B cell (primary cell): ENCODE results near the gene MBNL1.

Experiments
- EZH2 ChIP-seq: IDR thresholded peaks from 2 replicates; pipeline ENCODE4 v1.6.1; 2012; ENCODE audit warnings: borderline replicate concordance, low read depth, mild to moderate bottlenecking, moderate library complexity, low read length; ENCODE audit not compliant: insufficient read depth, poor library complexity, severe bottlenecking
- TF ChIP-seq, protein P1 (sequence below): fragments of 200-600 bp; IDR thresholded peaks from one replicate; pipeline ENCODE4 v1.8.0; 2022; ENCODE audit warnings: antibody characterized with exemption, mild to moderate bottlenecking

GRCh38 chr3:152300029-152300731 is 31.5 kb downstream of the MBNL1 start:
- TF ChIP-seq, protein P1, sequence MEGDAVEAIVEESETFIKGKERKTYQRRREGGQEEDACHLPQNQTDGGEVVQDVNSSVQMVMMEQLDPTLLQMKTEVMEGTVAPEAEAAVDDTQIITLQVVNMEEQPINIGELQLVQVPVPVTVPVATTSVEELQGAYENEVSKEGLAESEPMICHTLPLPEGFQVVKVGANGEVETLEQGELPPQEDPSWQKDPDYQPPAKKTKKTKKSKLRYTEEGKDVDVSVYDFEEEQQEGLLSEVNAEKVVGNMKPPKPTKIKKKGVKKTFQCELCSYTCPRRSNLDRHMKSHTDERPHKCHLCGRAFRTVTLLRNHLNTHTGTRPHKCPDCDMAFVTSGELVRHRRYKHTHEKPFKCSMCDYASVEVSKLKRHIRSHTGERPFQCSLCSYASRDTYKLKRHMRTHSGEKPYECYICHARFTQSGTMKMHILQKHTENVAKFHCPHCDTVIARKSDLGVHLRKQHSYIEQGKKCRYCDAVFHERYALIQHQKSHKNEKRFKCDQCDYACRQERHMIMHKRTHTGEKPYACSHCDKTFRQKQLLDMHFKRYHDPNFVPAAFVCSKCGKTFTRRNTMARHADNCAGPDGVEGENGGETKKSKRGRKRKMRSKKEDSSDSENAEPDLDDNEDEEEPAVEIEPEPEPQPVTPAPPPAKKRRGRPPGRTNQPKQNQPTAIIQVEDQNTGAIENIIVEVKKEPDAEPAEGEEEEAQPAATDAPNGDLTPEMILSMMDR = no peak
- TF ChIP-seq EZH2 = no peak
